SU-DHL-6 (cell line): Measurements from ENCODE around the gene MMP23B.

Experiments
- CTCF ChIP-seq: fragments of 200-600 bp; sonication (generic); IDR thresholded peaks from one replicate; pipeline ENCODE4 v1.5.1; 2017; ENCODE audit warnings: antibody characterized with exemption, mild to moderate bottlenecking, low read length, moderate library complexity; ENCODE audit not compliant: insufficient read depth, poor library complexity, severe bottlenecking
- EZH2phosphoT487 ChIP-seq: fragments of 200-600 bp; sonication (generic), shearing (Covaris generic); conservative IDR thresholded peaks from 2 replicates; pipeline ENCODE4 v1.6.1; 2018; ENCODE audit warnings: mild to moderate bottlenecking, antibody characterized with exemption, low read length, moderate library complexity, mixed read lengths

GRCh38 chr1:1617925-1618324 lies 14.0 kb upstream of the MMP23B start:
- TF ChIP-seq CTCF: no peak
- TF ChIP-seq EZH2phosphoT487: no peak
